Measurements from ENCODE around the gene SPDYE6.

- TF ChIP-seq CTCF (IDR thresholded peaks at IDR 0.05) (no peak), POLR2A (IDR thresholded peaks at IDR 0.05) (no peak)
These were observed 52.4 kb downstream of the SPDYE6 start for GRCh38 chr7:102303669-102304422.

Measured in adrenal gland (tissue), 5 donors.